MCF 10A (cell line): ENCODE measurements around the gene PCGF1. TPM values are rescaled to one million over a fixed set of nuclear protein-coding genes. Genes with fewer than 3 reads are reported as not detected.

Source experiments
- BruUV-seq: library from RNA; stranded (reverse); fragments of 400-500 nt; replicated peaks from 2 replicates; lab custom pipeline; 2021; lab: Mats Ljungman, UMichigan
- CTCF ChIA-PET: fragments of 300-600 bp; sonication (Branson Sonifier 250); formaldehyde crosslinking; extraction: SDS; loops from one replicate; lab custom pipeline; 2021; ENCODE audit warnings: antibody characterized with exemption, inconsistent platforms; lab: Yijun Ruan, JAX
- POLR2A ChIA-PET: fragments of 300-600, 350-650 bp; sonication (Branson Sonifier 250); formaldehyde crosslinking; extraction: SDS; loops from one replicate; lab custom pipeline; 2020; ENCODE audit warnings: antibody characterized with exemption, inconsistent platforms; lab: Yijun Ruan, JAX
- DNase-seq: peaks from one replicate; pipeline ENCODE4 v3.0.0-alpha.2; 2018; ENCODE audit not compliant: unreplicated experiment
- H3K27ac Mint-ChIP-seq: one replicate; pipeline ENCODE4 v1.8.0; 2022; ENCODE audit warnings: mild to moderate bottlenecking, low read depth, mixed read lengths; ENCODE audit not compliant: unreplicated experiment
- H3K27me3 Mint-ChIP-seq: one replicate; pipeline ENCODE4 v1.8.0; 2022; ENCODE audit warnings: mixed read lengths; ENCODE audit not compliant: insufficient read depth, unreplicated experiment
- H3K36me3 Mint-ChIP-seq: one replicate; pipeline ENCODE4 v1.8.0; 2022; ENCODE audit warnings: mild to moderate bottlenecking, moderate library complexity, mixed read lengths; ENCODE audit not compliant: insufficient read depth, unreplicated experiment
- H3K4me1 Mint-ChIP-seq: one replicate; pipeline ENCODE4 v1.8.0; 2022; ENCODE audit warnings: mixed read lengths; ENCODE audit not compliant: insufficient read depth, unreplicated experiment
- H3K4me3 Mint-ChIP-seq: one replicate; pipeline ENCODE4 v1.8.0; 2022; ENCODE audit warnings: mild to moderate bottlenecking, moderate library complexity, mixed read lengths; ENCODE audit not compliant: unreplicated experiment
- H3K9me3 Mint-ChIP-seq: one replicate; pipeline ENCODE4 v1.8.0; 2022; ENCODE audit warnings: mixed read lengths; ENCODE audit not compliant: unreplicated experiment
- CTCF ChIP-seq: fragments of 200-600 bp; IDR thresholded peaks from one replicate; pipeline ENCODE4 v1.8.0; 2022; ENCODE audit warnings: antibody characterized with exemption, mild to moderate bottlenecking; ENCODE audit not compliant: unreplicated experiment
- intact Hi-C: fragments of 100-400 bp; cut with micrococcal nuclease; formaldehyde crosslinking; loops from 2 replicates; pipeline ENCODE4 v1.14.1; 2022
- total RNA-seq: library from RNA; stranded (reverse); gene quantifications from 2 replicates; pipeline ENCODE4 v1.2.3, GENCODE V29; 2022

The PCGF1 gene
- total RNA-seq, 1 experiment from 2014 or later, result 41.6 TPM

DNA sequence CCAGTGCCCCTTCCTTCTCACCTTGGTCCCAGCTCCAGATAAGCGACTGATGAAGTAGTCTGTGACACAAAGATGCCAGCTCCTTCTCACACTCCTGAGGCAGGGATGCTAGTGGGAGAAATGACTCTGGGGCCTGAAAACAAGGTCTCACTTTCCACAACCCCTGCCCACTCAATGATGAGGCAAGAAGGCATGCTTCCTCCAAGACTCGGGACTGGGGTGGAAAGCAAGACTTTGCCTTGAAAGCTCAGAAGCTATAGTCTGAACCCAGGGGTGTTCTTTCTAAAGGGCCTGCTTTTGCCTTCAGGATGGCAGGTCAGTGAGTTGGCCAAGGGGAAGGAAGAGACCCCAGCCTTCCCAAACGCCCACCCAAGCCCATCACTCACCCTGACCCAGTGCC is 26.1 kb downstream of the PCGF1 start:
- peak overlapping the region; percentile 85 for H3K4me3 Mint-ChIP-seq
- no peak for TF ChIP-seq CTCF
- H3K27ac Mint-ChIP-seq, result peak overlapping the region; percentile 89
- POLR2A ChIA-PET, result interaction anchor here (1.2 to 5.0 kb wide), 10 partner anchors 9 to 107 kb away, joined by 4 to 102 read pairs (median 26); partner anchors contain the start of genes AUP1, HTRA2, INO80B and MOGS
- intact Hi-C loops, result no loop called here
- BruUV-seq, result no TSS peak
- no peaks in the 10 kb centered on the region for H3K27me3 Mint-ChIP-seq
- no peak for DNase-seq
- no peaks in the 10 kb centered on the region for H3K9me3 Mint-ChIP-seq
- H3K4me1 Mint-ChIP-seq, result peaks cover 17% of the 10 kb centered on the region
- CTCF ChIA-PET, result interaction anchor here (0.6 to 5.9 kb wide), 11 partner anchors 8 to 394 kb away, joined by 3 to 179 read pairs (median 5); partner anchors contain the start of genes AUP1, DQX1, HTRA2 and INO80B
- H3K36me3 Mint-ChIP-seq, result peaks cover 18% of the 10 kb centered on the region

- peaks cover 7% of the 10 kb centered on the region for H3K4me1 Mint-ChIP-seq
Observed at GRCh38 chr2:74474899-74475298, 32.6 kb downstream of the PCGF1 start.

GRCh38 chr2:74474481-74474880 is 33.0 kb downstream of the PCGF1 start:
- BruUV-seq, result no TSS peak
- no peak for DNase-seq
- intact Hi-C loops, result no loop called here
- H3K4me3 Mint-ChIP-seq, result no peak overlapping the region
- POLR2A ChIA-PET, result interaction anchor here (0.9 to 5.7 kb wide), 5 partner anchors 8 to 89 kb away, joined by 3 to 84 read pairs (median 5); partner anchors contain the start of genes CCDC142, INO80B, MOGS and TTC31
- H3K27me3 Mint-ChIP-seq, result no peaks in the 10 kb centered on the region
- TF ChIP-seq CTCF, result no peak
- H3K9me3 Mint-ChIP-seq, result no peaks in the 10 kb centered on the region
- H3K36me3 Mint-ChIP-seq, result peaks cover 37% of the 10 kb centered on the region
- peaks cover 8% of the 10 kb centered on the region for H3K4me1 Mint-ChIP-seq
- CTCF ChIA-PET, result interaction anchor here (0.6 to 2.2 kb wide), 6 partner anchors 9 to 1236 kb away, joined by 3 to 15 read pairs (median 3); partner anchors contain the start of genes C2orf81, DQX1, MOGS and WDR54
- H3K27ac Mint-ChIP-seq, result no peak overlapping the region

More at GRCh38 chr2:74474899-74475298, 32.6 kb downstream of the PCGF1 start:
- CTCF ChIA-PET, result interaction anchor here (0.6 to 2.2 kb wide), 5 partner anchors 9 to 122 kb away, joined by 3 to 15 read pairs (median 3); partner anchors contain the start of genes DQX1 and MOGS
- H3K9me3 Mint-ChIP-seq, result no peaks in the 10 kb centered on the region
- no peaks in the 10 kb centered on the region for H3K27me3 Mint-ChIP-seq
- no TSS peak for BruUV-seq
- peaks cover 35% of the 10 kb centered on the region for H3K36me3 Mint-ChIP-seq
- POLR2A ChIA-PET, result interaction anchor here (0.9 to 5.7 kb wide), 3 partner anchors 10 to 33 kb away, joined by 3 to 84 read pairs (median 5); partner anchors contain the start of genes INO80B, MOGS and WBP1
- intact Hi-C loops, result no loop called here
- H3K27ac Mint-ChIP-seq, result no peak overlapping the region
- peak; percentile 18 for TF ChIP-seq CTCF
- no peak overlapping the region for H3K4me3 Mint-ChIP-seq
- no peak for DNase-seq

- no peak for DNase-seq
- Mint-ChIP-seq H3K36me3 (peaks cover 37% of the 10 kb centered on the region), H3K9me3 (no peaks in the 10 kb centered on the region), H3K27me3 (no peaks in the 10 kb centered on the region), H3K4me1 (peaks cover 8% of the 10 kb centered on the region), H3K27ac (peak overlapping the region; percentile 97), H3K4me3 (peak overlapping the region; percentile 94)
- no peak for TF ChIP-seq CTCF
- CTCF ChIA-PET, result interaction anchor here (0.7 to 1.3 kb wide), 3 partner anchors 9 to 605 kb away, joined by 3 to 18 read pairs (median 3); partner anchors contain the start of genes CCDC142 and TTC31
- intact Hi-C loops, result no loop called here
- TSS peak; percentile 92 for BruUV-seq
- POLR2A ChIA-PET, result interaction anchor here (0.6 to 5.7 kb wide), 12 partner anchors 9 to 736 kb away, joined by 3 to 84 read pairs (median 4); partner anchors contain the start of genes C2orf81, CCDC142, HTRA2 and INO80B
Observed at GRCh38 chr2:74472945-74473258, 34.6 kb downstream of the PCGF1 start.
